Activated CD4-positive, alpha-beta T cell treated with anti-CD3 and anti-CD28 coated beads, Interleukin-2, amount 50 U/mL, for 16 hours (primary cell): ENCODE results near the gene C6orf132.
"Not testable (repeated sequence)": the region's sequence is repeated elsewhere in the genome, so short reads cannot be mapped to it uniquely, and the experiment has no call there.

ENCODE experiments used
- DNase-seq: peaks from one replicate; pipeline ENCODE4 v3.0.0-alpha.2; 2020

C6orf132 gene

DNA sequence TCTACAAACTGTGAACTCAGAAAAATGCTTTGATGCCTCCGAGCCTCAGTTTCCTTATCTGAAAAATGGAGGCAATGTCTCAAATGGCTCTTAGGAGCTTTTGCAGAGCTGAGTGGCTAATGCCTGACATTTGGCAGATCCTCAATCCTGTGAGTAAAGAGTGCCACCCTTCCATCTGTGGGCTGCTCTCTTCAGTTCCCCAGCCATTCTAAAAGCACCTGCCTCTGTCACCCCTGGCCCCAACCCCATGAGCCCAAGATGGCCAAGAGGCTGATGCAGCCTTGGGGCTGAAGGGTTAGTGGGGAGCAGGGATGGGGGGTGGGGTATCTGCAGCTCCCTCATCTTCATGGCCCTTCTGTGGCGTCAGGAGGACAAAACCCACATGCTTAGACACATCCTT lies 16.2 kb upstream of the C6orf132 start:
- no peak for DNase-seq

DNA sequence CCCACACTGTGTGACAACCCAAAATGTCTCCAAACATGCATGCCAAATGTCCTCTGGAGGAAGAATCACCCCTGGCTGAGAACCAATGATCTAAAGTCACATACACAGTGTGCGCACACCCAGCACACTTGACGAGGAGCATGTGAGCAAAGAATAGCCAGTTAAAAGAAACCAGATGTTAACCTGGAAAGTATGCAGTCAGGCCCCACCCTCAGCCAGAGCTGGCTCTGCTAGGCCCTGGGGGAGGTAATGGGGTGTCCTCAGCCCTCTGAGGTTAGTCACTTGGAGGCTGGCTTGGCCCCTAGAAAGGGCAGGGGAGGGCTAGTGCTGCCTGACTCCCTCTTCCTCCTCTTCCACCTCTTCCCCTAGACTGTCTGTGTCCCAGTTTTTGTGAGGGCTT lies 15.6 kb upstream of the C6orf132 start:
- no peak for DNase-seq

DNA sequence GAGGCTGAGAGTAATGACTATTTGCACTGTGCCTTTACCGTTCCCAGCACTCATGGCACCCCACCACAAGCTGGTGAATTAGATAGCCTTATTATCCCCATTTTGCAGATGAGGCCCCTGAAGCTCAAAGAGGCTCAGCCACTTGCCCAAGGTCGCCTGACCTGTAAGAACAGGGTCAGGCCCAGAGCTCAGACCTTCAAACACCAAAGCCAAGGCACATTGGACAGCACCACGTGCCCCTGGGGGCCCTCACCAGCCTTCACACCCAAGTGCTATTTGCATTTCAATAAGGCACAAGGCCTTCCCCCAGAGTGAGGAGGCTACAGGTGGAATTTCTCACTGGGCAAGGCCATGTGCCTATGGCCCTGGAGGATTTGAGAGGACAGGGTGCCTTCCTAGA lies 14.2 kb upstream of the C6orf132 start:
- DNase-seq = no peak

DNA sequence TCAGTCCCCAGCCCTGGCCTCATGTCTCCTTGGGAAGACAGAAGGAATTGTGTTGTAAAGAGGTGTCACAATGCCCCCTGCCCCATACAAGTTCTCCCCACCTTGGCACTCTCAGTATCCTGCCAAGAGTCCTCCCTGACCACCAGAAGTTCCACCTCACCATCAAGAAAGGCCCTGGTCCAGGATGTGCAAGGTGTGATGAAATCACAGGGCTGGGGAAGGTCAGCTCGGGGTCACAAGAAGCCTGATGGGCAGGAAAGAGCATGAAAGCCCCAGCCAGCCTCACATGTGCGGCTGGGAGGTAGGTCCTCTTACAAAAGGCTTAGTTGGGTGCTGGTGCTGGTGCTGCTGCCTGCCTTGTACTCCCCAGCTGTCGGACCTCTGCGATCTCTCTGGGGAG lies 12.9 kb upstream of the C6orf132 start:
- no peak for DNase-seq

DNA sequence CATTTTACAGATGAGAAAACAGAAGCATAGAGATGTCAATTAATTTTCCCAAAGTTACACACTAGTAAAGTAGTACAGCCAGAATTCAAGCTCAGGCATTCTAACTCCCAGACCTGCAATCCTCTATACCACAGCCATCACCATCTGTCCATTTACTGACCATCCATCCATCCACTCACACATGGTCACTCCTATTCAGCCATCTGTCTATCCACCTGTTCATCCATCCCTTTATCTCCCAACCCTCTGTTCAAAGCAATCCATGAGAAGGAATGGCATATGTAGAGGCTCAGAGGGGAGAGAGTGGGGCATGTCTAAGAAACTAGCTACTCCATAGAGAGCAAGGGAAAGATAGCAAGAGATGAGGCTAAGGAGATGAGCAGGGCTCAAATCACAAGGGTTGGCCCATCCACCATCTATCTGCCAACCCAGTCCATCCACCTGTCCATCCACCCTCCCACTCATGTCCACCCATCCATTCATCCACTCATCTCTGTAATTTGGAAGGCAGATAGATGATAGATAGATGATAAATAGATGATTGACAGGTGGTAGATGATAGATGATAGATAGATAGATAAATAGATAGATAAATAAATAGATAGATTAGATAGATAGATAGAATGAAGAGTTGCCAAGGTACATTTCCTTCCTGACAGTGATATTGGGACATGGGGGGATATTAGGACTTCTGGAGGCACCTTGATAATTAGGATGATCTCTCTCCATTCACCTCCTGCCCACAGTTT lies 12.2 kb upstream of the C6orf132 start:
- no peak for DNase-seq

DNA sequence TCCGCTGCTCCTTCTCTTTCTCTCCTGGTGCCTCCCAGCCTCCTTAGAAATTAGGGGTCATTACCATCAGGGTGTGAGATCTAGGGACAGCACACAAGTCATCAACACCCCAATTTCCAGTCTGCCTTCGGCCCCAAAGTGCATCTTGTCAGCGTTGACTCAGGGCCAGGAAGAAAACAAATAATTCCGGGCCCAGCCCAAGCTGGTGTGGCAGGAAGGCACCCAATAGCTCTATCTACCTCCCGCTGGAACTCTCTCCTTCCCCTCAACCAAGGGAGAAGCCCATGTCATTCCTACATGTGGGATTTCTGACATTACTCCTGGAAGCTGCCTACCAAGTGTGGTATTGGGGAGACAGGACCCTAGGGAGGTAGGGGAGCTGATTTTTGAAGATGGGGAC lies 11.5 kb upstream of the C6orf132 start:
- no peak for DNase-seq

DNA sequence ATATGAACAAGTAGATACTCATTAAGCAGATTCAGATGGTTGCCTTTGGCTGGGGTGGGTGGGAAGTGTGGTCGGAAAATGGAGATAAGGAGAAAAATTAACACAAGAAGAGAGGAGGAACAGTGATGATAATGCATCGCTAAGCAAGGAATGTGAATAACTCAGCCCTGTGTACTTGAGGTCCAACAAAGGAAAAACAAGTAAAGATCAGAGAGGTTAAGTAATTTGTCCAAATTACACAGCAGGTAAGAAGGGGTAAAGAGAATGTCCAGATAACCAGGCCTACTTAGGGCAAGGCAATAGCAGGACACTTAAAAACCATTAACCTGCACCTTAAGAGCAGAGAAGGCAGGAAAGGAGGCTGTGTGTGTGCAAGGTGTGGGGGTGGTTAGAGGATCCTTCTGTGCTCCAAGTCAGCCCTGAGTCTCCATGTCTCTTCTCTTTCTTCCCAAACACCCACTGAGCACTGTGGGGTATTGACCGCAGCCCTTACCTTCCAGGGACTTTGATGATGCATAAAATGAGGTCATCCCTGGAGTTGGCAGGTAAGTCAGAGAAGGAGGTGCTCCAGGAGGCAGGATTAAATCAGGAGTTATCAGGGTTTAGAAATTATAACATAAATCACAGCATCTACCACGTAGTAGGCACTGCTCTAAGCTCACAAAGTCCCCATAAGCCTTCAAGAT lies 10.3 kb upstream of the C6orf132 start:
- not testable (repeated sequence) for DNase-seq

DNA sequence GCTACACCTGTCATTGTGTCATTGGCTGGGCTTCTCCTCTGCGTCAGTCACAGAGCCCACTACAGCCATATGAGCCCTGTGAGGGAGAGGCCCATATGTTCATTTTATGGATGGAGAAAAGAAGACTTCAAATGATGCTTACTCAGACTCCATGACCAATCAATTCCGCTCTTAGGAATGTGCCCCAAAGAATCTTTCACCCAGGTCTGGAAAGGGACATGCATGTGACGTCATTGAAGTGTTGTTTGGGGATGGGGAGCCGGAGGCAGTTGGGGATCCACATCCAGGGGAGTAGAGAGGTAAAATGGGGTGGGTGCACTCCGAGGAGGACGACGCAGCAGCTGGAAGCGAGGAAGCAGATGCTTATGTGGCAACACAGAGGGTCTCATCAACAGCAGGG lies 9.6 kb upstream of the C6orf132 start:
- DNase-seq = no peak

DNA sequence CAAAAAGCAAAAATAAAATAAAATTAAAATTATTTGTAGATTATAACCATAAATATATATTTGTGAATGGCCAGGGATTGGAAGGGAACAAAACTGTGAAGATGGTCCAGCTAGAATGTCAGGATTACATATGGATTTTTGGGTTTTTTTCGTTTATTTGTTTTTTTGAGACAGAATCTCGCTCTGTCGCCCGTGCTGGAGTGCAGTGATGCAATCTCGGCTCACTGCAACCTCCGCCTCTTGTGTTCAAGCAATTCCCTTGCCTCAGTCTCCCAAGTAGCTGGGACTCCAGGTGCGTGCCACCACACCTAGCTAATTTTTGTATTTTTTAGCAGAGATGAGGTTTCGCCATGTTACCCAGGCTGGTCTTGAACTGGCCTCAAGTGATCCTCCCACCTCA lies 7.8 kb upstream of the C6orf132 start:
- DNase-seq = no peak

DNA sequence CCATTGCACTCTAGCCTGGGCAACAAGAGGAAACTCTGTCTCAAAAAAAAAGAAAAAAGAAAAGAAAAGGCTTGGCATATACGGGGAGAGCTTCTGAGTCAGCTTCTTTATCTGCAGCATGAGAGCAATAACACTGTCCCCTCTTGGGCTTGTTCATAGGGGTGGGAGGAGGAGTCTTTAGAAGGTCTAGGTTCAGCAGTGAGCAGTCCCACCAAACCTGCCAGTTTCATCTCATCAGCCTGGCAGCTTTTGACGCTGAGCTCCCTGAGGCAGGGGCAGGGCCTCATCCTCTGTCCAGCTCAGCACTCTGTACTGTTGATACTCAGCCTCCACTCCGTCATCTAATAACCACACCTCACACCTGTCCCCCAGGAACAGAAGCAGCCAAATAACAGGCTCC lies 5.6 kb upstream of the C6orf132 start:
- no peak for DNase-seq

DNA sequence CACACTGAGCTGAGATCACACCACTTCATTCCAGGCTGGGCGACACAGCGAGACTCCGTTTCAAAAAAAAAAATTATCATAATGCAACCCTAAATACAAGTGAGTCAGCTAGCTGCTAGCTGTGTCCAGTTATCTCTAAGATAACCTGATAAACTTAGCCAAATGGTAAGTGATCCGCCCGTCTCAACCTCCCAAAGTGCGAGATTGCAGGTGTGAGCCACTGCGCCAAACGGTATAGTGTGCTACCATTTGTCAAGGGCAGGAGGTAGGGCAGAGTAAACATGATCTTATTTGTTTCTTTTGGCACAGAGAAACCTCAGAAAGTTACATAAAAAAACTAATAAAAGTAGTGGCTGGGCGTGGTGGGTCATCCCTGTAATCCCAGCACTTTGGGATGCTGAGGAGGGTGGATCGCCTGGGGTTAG lies 4.7 kb upstream of the C6orf132 start:
- no peak for DNase-seq

DNA sequence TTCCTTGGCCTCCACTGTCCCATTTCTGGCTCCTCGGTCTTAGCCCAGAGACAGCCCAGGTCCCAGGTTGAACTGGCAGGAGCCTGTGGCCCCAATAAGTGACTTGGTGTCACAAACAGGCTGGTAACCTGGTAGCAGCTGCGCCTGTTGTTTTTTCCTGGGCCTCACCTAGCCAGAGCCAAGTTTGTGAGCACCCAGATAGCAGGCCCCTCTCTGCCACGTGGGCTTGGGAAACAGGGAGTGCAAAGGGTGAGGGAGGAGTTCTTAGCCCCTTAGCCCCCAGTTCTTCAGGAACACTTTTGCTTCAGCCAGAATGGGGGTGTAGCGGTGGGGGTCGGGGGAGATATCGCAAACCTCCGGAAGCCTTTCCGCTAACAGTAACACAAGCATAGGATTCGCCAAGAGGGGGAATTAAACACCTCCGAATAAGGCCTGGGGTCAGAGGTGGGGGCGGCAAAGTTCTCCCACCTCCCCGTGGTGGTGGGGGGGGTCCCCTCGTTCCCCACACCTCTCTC lies 760 bp downstream of the C6orf132 start:
- no peak for DNase-seq

DNA sequence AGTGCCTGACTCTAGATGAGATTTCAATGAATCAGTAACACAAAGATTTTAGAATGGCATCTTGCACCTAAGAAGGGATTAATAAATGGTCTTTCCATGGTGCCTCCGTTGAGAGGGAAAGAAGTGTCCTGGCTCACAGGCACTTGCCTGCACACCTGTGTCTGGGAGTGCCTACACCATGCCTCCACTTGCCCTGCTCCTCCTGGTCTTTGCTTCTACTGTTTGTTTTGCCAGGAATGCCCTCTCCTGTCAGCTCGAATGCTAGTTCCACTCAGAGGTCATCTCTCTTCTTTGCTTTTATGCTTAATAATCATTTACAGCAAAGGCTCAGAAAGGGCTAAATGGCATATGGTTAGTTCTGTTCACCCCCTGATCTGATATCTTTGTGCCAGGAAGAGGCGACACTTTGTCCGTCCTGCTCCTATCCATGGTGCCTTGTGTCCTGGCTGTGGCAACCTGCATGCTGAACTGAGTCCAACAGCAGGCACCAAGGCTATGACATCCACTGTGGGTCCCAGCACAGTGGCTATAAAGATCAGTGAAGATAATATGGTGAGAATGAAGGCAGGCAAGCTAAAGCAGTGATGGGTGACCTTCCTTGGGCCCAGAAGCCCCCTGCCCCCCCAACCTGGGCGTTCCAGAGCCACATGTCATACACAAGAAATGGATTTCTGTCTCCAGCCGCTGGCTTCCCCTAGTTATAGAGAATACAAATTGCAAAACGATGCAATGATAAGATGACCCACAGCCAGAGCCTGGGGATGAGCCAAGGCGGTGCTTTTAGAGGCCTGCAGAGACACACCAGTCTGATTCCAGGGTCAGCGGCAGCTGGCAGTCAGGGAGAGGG lies 1.4 kb downstream of the C6orf132 start:
- DNase-seq = no peak

DNA sequence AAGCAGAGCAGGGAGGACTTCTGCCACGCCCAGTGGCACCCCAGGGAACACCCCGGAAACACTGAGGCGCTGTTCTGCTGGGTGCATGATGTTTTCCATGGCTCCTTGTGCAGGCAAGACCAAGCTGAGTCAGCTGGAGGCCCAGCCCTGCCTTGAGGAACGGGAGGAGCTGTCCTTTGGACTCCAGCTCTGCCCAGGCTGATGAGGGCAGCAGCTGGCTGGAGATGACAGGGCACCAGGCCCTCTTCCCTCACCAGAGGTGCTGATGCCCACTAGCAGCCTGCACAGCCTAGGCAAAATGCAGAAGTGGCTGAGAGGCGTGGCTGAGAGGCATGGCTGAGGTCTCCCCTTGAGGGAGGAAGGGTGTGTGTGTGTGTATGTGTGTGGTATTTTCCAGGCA lies 2.4 kb downstream of the C6orf132 start:
- DNase-seq = no peak

DNA sequence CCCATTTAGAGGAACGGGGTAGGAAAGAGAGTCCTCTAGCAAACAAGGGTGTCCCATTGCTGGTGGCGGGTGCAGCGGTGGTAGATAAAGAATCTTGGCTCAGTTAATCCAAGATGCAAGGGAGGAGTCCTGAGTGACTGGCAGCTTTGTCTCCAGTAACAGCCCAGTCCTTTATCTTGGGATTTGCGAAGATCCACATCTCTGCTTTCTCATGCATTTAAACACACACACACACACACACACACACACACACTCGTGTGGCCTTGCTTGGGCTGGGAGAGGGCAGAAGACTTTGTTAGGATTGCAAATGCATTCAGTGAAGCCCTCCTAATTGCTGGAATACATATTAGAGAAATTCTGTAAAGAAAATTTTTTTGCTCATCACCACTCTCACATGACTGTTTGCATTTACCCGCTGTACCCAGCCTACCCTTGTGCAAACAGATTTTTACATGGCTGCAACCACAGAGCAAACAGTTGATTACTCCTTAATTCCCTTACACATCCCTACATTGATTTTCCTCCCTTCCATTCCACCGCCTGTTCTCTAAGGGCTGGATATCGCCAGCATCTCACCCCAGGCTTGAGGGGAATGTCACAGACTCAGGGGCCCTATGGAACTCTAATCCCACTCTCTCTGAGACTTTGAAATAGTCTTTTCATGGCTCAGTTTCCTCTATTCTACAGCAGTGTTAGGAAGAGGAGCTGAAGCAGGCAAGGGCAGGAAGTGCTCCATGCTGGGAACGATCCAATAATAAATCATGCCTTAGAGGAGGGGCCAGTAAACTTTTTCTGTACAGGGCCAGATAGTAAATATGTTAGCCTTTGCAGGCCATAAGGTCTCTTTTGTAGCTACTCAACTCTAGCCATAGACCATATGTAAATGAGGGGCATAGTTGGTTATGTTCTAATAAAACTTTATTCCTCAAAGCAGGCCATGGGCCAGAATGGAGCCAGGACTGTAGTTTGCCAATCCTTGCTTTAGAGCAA lies 3.5 kb downstream of the C6orf132 start:
- DNase-seq = no peak

DNA sequence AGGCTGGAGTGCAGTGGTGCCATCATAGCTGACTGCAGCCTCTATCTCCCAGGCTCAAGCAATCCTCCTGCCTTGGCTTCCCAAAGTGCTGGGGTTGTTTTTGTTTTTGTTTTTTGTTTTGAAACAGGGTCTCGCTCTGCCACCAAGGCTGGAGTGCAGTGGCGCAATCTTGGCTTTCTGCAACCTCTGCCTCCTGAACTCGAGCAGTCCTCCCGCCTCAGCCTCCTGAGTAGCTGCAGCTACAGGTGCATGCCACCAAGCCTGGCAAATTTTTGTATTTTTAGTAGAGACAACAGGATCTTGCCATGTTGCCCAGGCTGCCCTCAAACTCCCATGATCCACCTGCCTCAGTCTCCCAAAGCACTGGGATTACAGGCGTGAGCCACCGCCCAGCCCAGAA lies 4.2 kb downstream of the C6orf132 start:
- no peak for DNase-seq

DNA sequence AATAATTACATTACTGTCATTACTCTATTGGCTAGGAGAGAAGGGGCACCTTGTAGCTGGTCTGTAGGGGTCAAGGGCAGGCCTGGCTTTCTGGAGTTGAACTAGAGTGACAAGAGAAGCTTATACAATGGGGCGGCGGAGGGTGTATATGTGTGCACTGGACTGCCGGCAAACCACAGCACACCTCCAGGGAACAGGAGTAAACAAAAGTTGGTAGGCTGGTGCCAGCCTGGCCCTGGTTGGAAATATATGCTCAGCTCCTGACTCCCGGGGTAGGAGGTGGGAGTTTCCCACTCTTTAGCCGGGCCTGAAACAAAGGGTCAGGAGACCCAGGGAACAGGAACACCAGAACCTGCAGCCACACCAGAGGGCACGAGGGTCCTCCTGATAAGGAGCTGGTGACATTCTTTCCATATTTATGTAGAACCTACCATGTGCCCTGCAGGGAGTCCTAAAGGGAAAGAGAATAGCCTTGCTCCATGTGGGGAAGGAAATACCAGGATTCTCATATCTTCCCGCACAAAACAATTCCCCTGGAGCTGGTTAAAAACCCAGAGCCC lies 5.1 kb downstream of the C6orf132 start:
- no peak for DNase-seq

DNA sequence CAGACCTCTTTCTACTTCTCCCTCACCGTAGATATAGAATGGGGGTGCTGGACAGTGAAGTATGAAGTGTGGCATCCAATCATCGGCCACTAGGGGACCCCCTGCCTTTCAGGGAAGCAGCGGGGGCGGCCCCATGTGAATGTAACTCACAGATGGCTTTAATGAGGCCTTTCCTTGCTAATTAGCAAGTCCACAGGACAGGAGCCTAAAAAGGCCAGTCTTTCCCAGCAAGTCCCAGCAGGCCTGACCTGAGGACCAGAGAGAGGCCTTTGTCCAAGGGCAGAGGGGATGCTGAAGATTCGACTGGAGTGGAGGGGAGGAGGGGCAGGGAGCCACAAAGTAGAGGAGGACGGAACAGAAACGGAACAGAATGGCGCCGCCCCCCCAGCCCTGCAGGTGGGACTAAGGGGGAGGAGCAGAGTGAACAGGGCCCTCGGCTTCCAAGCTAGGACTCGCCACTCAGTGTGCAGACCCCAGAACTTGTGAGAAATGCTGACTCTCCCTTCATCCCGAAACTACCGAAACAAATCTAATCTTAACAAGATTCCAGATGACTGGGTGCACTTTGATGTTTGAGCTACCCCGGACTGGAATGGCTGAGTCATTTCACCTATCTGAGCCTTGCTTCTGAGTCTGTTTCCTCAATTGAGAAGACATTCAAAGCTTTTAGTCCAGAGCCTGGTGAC lies 5.8 kb downstream of the C6orf132 start:
- peak; percentile 65 for DNase-seq

DNA sequence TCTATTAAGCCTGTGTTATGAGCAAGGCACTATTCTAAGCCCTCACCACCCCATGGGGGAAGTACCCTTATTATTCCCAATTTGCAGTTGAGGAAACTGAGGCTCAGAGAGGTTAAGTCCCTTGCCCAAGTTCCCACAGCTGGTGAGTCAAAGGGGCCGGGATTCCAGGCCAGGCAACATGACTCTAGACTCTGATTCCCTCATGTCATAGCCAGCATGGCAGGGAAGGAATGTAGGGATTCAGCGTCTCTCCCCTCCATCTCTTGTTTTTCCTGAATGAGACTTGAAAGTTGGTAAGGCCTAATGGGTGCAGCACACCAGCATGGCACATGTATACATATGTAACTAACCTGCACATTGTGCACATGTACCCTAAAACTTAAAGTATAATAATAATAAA lies 6.7 kb downstream of the C6orf132 start:
- no peak for DNase-seq

DNA sequence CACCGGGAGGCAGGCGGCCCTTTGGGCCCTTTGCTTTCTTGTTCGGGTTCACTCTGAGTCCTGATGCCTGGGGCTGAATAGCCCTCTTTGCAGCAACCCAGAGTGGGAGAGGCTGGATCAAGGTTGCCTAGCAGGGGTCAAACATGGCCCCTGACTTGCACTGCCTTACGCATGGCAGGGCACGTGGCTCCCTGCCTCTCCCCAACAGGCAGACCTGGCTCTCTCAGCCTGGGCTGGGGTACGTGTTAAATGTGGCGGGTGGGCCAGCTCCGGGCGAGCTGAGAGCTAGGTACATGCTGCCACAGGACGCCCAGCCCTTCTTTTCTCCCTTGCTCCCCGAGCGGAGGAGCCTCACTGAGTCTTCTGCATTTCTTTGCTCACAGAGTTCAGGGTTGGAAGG lies 7.3 kb downstream of the C6orf132 start:
- no peak for DNase-seq

DNA sequence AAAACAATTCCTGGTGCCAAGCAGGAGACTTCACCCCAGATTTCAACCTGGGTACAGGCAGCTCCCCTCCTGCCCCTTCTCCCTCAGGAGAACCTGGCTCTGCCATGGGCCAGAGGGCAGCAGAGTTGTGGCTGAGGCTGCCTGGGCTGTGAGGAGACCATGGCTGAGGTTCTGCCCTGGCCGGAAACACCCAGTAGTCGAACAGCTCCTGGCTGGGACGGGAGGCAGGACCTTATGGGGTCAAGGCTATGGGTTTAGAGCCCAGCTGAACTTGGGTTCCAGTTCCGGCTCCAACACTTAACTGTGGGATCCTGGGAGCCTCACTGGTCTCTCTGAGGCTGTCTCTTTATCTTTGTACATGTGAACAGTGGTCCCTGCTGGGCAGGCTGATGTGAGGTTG lies 8.5 kb downstream of the C6orf132 start:
- DNase-seq = no peak
